ENCODE data around the gene P4HA2. TPM values are rescaled to one million over a fixed set of nuclear protein-coding genes. Genes with fewer than 3 reads are reported as not detected.

The P4HA2 gene
- total RNA-seq, 2 experiments from 2014 or later = 0.32 to 7.2 TPM

DNA sequence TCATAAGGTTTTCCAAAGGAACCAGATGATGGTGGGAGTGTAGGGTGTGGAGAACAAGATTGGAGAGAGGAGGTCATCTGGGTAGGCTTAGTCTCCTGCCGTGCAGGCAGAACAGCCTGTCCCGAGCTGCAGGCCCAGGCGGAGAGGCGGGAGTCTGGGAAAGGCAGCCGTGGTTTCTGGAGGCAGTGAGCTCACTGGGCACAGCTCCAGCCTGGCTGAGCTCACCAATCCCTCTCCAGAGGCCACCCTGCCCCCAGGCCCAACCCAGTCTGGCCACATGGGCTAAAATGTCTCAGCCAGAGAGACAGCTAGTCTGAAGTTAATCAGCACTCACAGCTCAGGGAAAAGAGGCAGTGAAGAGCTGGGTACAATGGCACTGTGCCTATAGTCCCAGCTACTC lies 12.3 kb downstream of the P4HA2 start:
- TF ChIP-seq EZH2phosphoT487 (IDR thresholded peaks at IDR 0.05; ENCODE audit: borderline replicate concordance, low read depth, low read length) = no peak
- TF ChIP-seq, protein P1, sequence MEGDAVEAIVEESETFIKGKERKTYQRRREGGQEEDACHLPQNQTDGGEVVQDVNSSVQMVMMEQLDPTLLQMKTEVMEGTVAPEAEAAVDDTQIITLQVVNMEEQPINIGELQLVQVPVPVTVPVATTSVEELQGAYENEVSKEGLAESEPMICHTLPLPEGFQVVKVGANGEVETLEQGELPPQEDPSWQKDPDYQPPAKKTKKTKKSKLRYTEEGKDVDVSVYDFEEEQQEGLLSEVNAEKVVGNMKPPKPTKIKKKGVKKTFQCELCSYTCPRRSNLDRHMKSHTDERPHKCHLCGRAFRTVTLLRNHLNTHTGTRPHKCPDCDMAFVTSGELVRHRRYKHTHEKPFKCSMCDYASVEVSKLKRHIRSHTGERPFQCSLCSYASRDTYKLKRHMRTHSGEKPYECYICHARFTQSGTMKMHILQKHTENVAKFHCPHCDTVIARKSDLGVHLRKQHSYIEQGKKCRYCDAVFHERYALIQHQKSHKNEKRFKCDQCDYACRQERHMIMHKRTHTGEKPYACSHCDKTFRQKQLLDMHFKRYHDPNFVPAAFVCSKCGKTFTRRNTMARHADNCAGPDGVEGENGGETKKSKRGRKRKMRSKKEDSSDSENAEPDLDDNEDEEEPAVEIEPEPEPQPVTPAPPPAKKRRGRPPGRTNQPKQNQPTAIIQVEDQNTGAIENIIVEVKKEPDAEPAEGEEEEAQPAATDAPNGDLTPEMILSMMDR (conservative IDR thresholded peaks at IDR 0.05; ENCODE audit: low read length) = no peak
- BruUV-seq (replicated peaks) = no TSS peak
- Histone ChIP-seq H3K79me2 (ENCODE audit: insufficient read depth, low read depth, low read length) (no peaks in the 10 kb centered on the region), H2AFZ (ENCODE audit: low read length) (no peak overlapping the region), H3K4me2 (ENCODE audit: low read length) (no peak overlapping the region), H3K27ac (ENCODE audit: low read depth, low read length, poor library complexity, severe bottlenecking) (no peak overlapping the region), H3K9me2 (ENCODE audit: insufficient read depth, low read length) (no peaks in the 10 kb centered on the region), H4K20me1 (ENCODE audit: insufficient read depth, low read length) (no peaks in the 10 kb centered on the region), H3K4me1 (ENCODE audit: insufficient read depth, low read length, poor library complexity, severe bottlenecking) (peaks cover 10% of the 10 kb centered on the region), H3K36me3 (ENCODE audit: insufficient read depth, low read length) (no peaks in the 10 kb centered on the region; the same call in 1 of the 2 replicates), H3K9me3 (ENCODE audit: low read length) (no peaks in the 10 kb centered on the region), H3K4me3 (ENCODE audit: low read depth, low read length, poor library complexity, severe bottlenecking) (no peak overlapping the region)
- ChIA-PET POLR2A (interaction anchor here (0.7 to 1.6 kb wide), 3 partner anchors 9 to 79 kb away, joined by 3 to 8 read pairs (median 5); no protein-coding TSS in a partner anchor), CTCF (ENCODE audit: unreplicated experiment) (no interaction called here)
- DNase-seq (ENCODE audit: low spot score) = no peak
- intact Hi-C loops (cut with micrococcal nuclease; ENCODE audit: unreplicated experiment) = no loop called here

DNA sequence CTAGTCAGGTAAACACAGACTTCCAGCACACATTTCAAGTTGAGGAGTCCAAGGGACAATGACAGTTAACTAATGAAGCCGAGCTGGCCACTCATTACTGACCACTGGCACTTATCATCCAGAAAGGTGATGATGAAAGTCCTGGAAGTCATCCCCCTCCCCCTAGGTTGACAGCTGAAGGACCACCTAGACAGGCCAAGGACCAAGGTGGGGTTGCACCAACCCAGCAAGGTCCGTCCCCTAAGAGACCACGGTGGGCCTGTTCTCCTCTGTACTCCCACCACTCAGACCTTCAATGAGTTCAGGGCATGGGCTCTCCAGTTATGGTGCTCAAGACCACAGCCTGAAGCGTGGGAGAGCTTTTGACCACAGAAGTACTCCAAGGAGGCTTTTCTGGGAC lies 13.2 kb downstream of the P4HA2 start:
- H3K36me3 ChIP-seq (ENCODE audit: insufficient read depth, low read length) = no peaks in the 10 kb centered on the region; the same call in 1 of the 2 replicates
- H3K27ac ChIP-seq (ENCODE audit: low read depth, low read length, poor library complexity, severe bottlenecking) = no peak overlapping the region
- peaks cover 18% of the 10 kb centered on the region for H3K4me1 ChIP-seq (ENCODE audit: insufficient read depth, low read length, poor library complexity, severe bottlenecking)
- BruUV-seq (replicated peaks) = no TSS peak
- no peaks in the 10 kb centered on the region for H3K79me2 ChIP-seq (ENCODE audit: insufficient read depth, low read depth, low read length)
- ChIA-PET POLR2A (interaction anchor here (1.6 kb wide), 1 partner anchor 8 kb away, joined by 8 read pairs; no protein-coding TSS in a partner anchor), CTCF (ENCODE audit: unreplicated experiment) (no interaction called here)
- no peak for DNase-seq (ENCODE audit: low spot score)
- H2AFZ ChIP-seq (ENCODE audit: low read length) = no peak overlapping the region
- no peaks in the 10 kb centered on the region for H3K9me2 ChIP-seq (ENCODE audit: insufficient read depth, low read length)
- no peaks in the 10 kb centered on the region for H4K20me1 ChIP-seq (ENCODE audit: insufficient read depth, low read length)
- intact Hi-C loops (cut with micrococcal nuclease; ENCODE audit: unreplicated experiment) = no loop called here
- H3K9me3 ChIP-seq (ENCODE audit: low read length) = no peaks in the 10 kb centered on the region
- no peak overlapping the region for H3K4me2 ChIP-seq (ENCODE audit: low read length)
- no peak overlapping the region for H3K4me3 ChIP-seq (ENCODE audit: low read depth, low read length, poor library complexity, severe bottlenecking)
- TF ChIP-seq EZH2phosphoT487 (IDR thresholded peaks at IDR 0.05; ENCODE audit: borderline replicate concordance, low read depth, low read length) = no peak
- TF ChIP-seq, protein P1 (conservative IDR thresholded peaks at IDR 0.05; ENCODE audit: low read length) = no peak

DNA sequence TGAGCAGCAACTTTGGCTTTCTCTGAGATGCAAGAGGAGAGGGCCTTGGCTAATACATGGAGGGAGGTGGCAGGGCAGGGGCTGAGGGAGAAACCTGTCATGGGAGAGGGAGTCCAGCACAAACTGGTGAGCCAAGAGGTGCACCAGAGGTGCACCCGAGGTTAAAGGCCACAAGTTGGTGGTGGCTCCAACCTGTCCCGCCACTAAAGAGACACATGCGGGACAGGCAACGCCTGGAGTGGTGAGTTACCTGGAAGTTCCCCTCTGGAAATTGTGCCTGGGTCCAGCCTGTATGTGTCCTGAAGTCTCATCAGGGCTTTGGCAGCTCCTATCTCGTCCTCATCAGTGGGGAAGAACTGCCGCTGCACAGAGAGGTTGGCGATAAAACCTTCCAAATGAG lies 14.0 kb downstream of the P4HA2 start:
- Histone ChIP-seq H3K79me2 (ENCODE audit: insufficient read depth, low read depth, low read length) (no peaks in the 10 kb centered on the region), H3K27ac (ENCODE audit: low read depth, low read length, poor library complexity, severe bottlenecking) (no peak overlapping the region), H3K4me1 (ENCODE audit: insufficient read depth, low read length, poor library complexity, severe bottlenecking) (peaks cover 26% of the 10 kb centered on the region), H3K4me2 (ENCODE audit: low read length) (no peak overlapping the region), H3K36me3 (ENCODE audit: insufficient read depth, low read length) (no peaks in the 10 kb centered on the region; the same call in 1 of the 2 replicates), H2AFZ (ENCODE audit: low read length) (no peak overlapping the region), H3K9me3 (ENCODE audit: low read length) (no peaks in the 10 kb centered on the region), H3K9me2 (ENCODE audit: insufficient read depth, low read length) (no peaks in the 10 kb centered on the region), H3K4me3 (ENCODE audit: low read depth, low read length, poor library complexity, severe bottlenecking) (no peak overlapping the region), H4K20me1 (ENCODE audit: insufficient read depth, low read length) (no peaks in the 10 kb centered on the region)
- no peak for DNase-seq (ENCODE audit: low spot score)
- ChIA-PET CTCF (ENCODE audit: unreplicated experiment) (no interaction called here), POLR2A (interaction anchor here (0.6 kb wide), 1 partner anchor 30 kb away, joined by 3 read pairs; no protein-coding TSS in a partner anchor)
- BruUV-seq (replicated peaks) = no TSS peak
- intact Hi-C loops (cut with micrococcal nuclease; ENCODE audit: unreplicated experiment) = no loop called here
- TF ChIP-seq EZH2phosphoT487 (IDR thresholded peaks at IDR 0.05; ENCODE audit: borderline replicate concordance, low read depth, low read length) = no peak
- TF ChIP-seq, protein P1 (conservative IDR thresholded peaks at IDR 0.05; ENCODE audit: low read length) = no peak
